HCT116 (cell line): ENCODE data around the gene USP24.

Source experiments
- POLR2A ChIP-seq: IDR thresholded peaks from 2 replicates; pipeline ENCODE4 v1.7.0; 2011; ENCODE audit warnings: borderline replicate concordance; ENCODE audit not compliant: insufficient read depth, insufficient read length; ENCODE audit errors: extremely low read depth
- ZNF274 ChIP-seq: fragments of 200-500 bp; sonication (Bioruptor generic); IDR thresholded peaks from 2 replicates; pipeline ENCODE4 v1.6.1; 2014; ENCODE audit warnings: mild to moderate bottlenecking, low read depth, low read length, inconsistent platforms
- TF ChIP-seq, protein P1 (sequence below), 3 experiments: fragments of 200-600 bp in 1 of 3; sonication (generic) in 1 of 3; IDR thresholded peaks in 2 of 3; conservative IDR thresholded peaks in 1 of 3; 2 replicates each; pipeline ENCODE4 v1.5.1; 2012 to 2017; ENCODE audit warnings: low read depth in 2 of 3, low read length in 2 of 3, antibody characterized with exemption in 1 of 3, borderline replicate concordance in 1 of 3, control low read depth in 1 of 3, mild to moderate bottlenecking in 1 of 3, mixed read lengths in 1 of 3, mixed run types in 1 of 3, moderate library complexity in 1 of 3; ENCODE audit not compliant: insufficient read depth in 1 of 3
- TF ChIP-seq, protein P2 (sequence below): IDR thresholded peaks from 2 replicates; pipeline ENCODE4 v1.6.1; 2012

DNA sequence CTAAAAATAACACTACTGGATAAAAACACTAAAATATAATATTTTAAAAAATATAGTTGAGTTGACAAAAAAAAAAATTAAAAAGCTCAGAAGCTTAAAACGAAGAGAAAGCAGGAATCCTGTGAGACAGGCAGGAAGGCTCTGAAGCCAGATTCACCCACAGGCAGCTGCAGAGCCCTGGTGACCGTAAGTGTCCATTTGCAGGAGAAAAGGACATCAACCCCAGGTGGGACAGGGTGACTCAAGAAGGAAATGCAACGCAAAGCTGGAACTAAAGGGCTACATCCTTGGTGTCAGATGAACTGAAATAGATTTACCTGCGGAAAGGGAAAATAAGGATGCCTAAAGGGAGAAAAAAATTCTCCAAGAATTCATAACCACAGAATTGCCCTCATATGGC is 46.8 kb downstream of the USP24 start:
- TF ChIP-seq POLR2A: no peak
- TF ChIP-seq ZNF274: no peak
- TF ChIP-seq, protein P1, sequence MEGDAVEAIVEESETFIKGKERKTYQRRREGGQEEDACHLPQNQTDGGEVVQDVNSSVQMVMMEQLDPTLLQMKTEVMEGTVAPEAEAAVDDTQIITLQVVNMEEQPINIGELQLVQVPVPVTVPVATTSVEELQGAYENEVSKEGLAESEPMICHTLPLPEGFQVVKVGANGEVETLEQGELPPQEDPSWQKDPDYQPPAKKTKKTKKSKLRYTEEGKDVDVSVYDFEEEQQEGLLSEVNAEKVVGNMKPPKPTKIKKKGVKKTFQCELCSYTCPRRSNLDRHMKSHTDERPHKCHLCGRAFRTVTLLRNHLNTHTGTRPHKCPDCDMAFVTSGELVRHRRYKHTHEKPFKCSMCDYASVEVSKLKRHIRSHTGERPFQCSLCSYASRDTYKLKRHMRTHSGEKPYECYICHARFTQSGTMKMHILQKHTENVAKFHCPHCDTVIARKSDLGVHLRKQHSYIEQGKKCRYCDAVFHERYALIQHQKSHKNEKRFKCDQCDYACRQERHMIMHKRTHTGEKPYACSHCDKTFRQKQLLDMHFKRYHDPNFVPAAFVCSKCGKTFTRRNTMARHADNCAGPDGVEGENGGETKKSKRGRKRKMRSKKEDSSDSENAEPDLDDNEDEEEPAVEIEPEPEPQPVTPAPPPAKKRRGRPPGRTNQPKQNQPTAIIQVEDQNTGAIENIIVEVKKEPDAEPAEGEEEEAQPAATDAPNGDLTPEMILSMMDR (IDR thresholded peaks at IDR 0.05 in 2 of 3, conservative IDR thresholded peaks at IDR 0.05 in 1 of 3; ENCODE audit: borderline replicate concordance in 1 of 3, insufficient read depth in 1 of 3, low read depth in 2 of 3, low read length in 2 of 3): no peak
- TF ChIP-seq, protein P2, sequence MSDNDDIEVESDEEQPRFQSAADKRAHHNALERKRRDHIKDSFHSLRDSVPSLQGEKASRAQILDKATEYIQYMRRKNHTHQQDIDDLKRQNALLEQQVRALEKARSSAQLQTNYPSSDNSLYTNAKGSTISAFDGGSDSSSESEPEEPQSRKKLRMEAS: no peak
